NCI-H345 treated with DMSO at 0.1 percent for 48 hours (cell line): ENCODE measurements around the gene ISL1.

ENCODE experiments used
- DNase-seq: peaks from one replicate; lab custom pipeline; 2025; ENCODE audit not compliant: unreplicated experiment; lab: John Stamatoyannopoulos, UW

Gene ISL1

DNA sequence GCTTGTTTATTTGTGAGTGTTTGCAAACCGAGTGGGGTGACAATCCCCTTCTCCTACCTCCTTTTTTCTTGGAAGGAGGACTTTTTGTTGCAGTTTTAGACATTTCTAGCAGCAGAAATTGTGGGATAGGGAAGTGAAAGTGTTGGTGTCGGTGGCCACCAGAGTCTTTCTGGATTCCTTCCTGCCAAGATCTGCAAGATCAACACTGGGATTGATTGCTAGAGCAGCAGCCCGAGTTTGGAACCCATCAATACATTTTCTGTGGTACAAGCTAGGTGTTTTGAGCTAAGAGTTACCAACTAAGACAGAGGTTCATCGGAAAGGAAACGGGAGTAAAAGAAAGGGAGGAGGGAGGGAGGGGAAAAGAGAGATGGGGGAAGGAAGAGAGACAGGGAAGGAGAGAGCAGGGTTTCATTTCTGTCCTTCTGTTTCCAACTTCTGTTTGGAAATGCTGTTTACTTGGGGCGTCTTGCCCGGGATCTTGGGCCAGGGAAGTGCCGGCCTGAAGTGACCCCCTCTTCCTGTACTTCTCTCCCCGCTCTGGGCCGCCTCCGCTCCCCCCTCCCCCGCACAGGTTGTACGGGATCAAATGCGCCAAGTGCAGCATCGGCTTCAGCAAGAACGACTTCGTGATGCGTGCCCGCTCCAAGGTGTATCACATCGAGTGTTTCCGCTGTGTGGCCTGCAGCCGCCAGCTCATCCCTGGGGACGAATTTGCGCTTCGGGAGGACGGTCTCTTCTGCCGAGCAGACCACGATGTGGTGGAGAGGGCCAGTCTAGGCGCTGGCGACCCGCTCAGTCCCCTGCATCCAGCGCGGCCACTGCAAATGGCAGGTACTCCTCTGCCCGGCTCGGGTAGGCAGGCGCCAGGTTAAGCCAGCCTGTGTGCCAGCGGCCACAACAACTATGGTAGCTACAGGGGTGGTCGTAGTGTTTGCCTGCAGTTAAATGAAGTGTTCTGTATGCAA, 4.0 kb downstream of the ISL1 start:
- DNase-seq, result no peak

DNA sequence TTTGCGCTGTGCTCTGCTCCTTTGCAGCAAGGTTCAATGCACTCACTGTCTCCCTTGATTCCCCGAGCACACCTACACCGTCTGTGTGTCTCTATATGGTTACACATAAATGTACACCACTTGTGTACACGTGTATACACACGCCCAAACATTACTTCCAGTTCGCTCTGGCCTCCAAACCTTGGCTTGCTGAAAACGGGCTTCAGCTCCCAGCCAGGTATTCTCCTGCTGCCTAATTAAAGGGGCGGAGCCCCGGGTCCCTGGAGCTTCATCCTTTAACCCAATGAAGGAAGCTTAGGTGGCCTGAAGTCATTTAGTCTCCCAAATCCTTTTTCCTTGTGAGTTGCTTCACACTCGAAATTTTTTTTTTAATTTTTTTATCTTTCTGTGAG, 4.6 kb downstream of the ISL1 start:
- DNase-seq, result no peak

DNA sequence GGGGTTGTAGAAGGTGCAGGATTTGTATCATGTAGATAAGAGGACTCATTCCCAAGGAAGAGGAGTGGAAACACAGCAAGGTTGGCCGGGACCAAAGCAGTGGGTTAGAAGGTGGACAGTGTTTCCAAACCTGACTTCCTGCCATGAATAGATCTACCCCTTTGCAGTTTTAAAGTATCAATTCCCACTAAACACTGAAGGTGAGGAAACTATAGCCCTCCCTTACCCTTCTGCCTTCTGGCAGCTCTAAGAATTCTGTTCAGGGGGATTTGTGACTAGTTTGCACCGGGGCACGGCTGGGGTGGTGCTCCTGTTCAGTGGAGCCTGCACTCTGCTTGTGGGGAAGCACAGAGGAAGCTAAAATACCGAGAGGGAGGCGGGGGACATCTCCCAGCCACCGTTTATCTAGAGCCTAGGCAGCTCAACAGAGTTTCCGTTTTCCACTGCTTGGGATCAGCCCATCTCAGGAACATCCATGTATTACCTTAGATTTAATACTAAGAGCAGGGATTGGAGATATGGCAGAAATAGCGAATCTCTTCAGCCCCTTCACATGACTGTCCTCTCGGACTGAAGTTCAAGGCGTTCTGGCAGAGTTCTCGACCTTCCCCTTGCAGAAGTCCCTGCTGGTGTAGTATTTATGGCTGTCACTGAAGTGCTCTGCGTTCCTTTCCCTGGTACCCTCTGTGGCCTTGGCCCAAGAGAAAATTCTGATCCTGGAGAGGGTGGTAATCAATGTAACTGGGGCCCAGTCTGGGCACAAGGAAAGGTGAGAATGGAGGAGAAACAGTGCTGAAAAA, 5.4 kb downstream of the ISL1 start:
- DNase-seq, result no peak

DNA sequence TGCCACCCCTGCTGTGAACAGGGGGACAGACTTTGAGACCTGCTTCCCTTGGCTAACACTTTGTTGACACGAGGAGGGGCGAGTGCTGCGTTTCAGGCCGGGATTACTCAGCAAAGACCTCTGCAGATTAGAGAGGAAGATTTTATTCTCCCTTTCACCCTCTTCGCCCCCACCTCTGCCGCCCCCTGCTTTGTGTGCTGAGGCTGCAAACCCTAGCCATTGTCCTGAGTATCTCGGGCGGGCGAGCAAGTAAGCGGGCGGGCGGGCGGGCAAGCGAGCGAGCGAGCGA, 6.0 kb downstream of the ISL1 start:
- no peak for DNase-seq

DNA sequence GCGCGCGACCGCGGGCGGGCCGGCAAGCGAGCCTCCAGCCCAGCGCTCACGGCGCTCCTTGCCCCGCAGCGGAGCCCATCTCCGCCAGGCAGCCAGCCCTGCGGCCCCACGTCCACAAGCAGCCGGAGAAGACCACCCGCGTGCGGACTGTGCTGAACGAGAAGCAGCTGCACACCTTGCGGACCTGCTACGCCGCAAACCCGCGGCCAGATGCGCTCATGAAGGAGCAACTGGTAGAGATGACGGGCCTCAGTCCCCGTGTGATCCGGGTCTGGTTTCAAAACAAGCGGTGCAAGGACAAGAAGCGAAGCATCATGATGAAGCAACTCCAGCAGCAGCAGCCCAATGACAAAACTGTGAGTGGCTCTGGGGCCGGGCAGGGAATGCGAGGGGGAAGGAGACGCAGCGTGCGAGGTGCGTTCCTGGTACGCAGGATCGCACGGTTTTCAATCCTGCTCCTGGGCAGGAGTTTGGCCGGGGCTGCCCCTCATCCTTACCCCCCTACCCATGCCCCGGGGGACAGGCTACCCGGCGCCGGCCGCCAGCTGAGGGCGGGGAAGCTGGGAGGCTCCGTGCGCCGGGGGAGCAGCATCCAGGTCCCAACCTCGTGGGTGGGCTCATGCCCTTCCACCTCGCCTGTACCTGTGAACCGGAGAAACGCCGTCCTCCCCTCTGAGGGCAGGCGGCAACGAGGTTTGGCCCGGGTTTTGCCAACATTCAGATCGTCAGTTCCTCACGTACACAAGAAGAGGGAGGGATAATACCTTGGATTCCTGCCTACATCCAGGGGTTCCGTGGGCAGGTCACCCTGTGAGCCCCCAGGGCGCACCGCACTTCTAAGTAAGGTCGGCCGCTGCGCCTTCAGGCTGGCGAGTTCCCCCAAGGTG, 6.6 kb downstream of the ISL1 start:
- DNase-seq, result no peak

DNA sequence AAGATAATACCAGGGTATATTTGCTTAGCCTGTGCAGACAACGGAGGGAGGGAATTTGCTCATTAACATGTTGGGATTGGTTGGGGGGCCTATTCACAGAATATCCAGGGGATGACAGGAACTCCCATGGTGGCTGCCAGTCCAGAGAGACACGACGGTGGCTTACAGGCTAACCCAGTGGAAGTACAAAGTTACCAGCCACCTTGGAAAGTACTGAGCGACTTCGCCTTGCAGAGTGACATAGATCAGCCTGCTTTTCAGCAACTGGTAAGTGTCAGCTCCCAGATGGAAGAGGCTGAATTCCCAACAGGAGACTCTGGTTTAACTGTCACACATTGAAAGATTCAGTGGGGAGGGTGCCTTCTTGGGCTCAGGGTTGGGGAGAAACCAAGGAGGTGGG, 7.9 kb downstream of the ISL1 start:
- no peak for DNase-seq

DNA sequence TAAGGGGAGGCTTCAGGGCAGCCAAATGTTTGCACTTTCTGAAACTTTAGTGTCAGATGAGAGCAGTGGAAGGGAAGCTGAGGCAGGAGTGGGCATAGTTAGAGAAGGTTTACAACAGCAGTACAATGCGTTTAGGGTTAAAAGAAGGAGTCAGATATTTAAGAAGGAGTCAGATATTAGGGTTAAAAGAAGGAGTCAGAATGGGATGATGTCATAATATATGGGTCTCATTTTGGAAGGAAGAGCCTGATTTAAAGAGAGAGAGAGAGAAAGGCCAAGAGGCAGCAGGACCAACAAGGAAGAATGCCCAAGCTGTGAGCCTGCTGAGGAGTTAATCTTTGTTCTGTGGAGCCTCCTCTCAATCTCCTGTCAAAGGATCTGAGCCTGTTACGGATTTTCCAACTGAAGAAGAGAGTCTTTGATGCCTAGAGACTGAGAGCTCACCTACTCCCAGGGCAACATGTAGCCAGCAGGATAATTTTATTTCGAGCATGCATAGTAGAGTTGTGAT, 9.5 kb downstream of the ISL1 start:
- no peak for DNase-seq

DNA sequence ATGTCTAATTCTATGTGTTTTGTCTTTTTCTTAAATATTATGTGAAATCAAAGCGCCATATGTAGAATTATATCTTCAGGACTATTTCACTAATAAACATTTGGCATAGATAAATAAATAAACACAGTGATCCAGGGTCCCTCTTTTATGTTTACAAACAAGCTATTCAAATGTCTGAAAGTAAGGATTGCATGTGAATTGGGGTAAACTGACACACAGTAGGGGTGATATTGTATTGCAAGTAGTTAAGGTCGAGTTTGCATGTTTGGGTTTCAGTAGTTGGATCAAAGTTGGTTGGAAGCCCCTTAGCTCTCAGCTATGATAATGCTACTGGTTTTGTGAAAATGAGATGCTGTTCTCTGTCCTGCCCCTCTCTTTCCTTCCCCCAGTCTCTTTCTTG, 11.4 kb downstream of the ISL1 start:
- no peak for DNase-seq

DNA sequence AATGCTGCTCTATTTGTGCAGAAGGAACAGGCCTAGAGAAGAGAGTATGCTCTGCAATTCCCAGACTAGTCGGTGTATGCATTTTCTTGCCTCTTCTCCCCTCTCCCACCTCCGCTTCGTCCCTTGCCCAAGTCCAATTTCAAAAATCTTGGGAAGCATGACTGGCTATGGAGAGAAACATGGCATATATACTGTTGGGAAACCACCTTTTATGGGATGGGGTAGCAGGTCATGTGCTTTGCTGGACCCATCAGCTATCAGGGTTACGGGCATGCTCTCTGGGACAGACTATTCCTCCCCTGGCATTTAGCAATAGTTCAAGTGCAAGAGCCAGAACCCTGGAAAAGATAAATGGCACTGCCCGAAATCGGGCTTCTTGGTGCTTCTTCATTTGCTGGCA, 12.0 kb downstream of the ISL1 start:
- DNase-seq, result no peak

DNA sequence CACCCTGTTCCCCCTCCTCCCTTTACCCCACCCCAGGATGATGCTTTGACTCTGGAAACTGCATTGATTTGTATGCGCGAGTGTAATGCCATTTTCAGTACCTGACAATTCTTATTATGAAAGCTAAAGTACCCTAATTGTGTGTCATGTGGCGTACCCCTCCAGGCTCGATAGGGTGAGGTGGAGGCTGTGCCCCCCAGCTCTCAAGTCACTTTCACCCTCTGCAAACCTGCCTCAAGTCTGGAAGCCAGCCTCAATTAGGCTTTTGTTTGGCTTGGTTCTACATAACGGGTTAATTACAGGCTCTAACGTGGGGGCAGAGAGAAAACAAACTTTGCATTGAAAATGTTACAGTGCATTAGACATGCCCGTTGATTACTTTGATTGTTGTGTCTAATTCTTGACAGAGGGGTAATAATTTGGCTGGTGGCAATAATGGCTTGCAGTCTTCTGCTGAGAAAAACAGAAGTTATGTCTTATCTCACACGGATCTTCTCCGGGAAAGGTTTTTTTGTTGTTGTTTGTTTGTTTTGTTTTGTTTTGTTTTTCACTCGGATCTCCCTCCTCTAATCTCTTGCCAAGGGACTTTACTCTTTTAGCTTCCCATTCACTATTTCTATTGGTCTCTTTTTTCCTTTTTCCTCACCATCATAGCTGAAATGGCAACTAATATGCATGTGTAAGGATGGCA, 12.6 kb downstream of the ISL1 start:
- DNase-seq, result no peak

DNA sequence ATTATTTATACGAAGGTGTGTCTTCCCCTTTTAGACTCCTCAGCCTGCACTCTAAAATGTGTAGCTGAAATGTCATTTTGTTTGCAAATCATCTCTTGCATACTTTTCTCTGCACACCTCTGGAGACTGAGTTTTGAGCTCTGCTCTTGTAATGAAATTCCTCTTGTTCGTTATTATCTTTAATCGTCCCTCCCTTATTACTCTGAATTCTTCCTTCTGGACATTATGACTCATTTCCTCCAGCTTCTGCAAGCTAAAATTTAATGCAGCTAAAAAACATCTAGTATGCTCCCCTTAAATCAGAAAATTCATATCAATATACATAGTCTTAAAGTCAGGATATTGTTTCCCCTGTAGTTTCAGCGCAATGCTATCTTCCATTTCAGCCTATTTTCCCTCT, 13.5 kb downstream of the ISL1 start:
- DNase-seq, result no peak

DNA sequence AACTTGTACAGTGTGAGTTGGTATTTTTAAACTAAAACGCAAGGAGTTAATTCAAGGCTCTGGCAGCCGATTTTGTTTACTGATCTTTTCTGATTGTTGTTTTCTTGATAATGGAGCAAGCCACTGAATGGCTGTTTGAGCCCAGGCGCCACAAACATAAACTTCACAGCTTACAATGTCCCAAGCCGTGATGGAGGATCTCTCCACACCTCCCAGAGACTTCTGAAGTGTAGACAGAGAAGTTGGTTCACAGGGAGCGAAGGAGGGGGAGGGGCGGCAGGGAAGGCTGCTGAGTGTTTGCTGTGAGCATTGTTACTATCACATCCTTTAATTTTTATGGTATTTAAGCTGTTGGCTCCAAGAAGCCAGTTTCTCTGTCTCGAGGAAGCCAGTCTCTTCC, 14.7 kb downstream of the ISL1 start:
- DNase-seq, result no peak

DNA sequence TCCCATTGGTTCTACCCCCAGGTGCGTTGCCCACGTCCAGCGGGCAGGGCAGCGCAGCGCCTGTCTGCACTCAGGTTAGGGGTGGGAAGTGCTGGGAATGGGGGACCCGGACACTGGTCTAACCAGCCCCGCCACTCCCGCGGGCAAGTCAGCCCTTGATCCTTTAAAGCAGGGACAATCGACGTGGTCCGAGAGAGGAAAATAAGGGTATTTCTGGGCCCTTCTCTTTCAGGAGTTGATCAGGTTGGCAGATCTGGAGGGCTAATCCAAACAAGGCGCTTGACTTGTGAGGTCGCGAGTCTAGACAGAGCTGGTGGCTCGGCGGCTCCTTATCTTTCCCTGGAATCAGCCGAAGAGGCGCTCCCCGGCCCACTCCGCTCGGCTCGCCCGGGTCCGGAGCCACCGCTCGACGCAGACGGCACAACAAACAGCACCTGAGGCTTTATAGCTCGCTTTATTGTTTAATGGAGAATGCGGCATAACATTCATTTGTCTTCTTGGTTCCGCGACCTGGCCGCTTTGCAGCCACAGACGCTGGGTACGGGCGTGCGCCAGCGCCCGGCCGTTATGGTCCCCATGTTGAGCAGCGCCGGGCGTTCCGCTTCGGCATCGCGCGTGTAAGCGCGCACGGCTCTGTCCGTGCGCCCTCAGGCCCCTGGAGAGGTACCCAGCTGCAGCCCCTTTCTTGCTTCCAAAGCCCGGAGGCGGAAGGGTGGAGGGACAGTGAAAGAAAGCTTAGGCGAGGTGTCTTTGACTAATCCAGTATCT, 15.8 kb downstream of the ISL1 start:
- DNase-seq, result no peak

DNA sequence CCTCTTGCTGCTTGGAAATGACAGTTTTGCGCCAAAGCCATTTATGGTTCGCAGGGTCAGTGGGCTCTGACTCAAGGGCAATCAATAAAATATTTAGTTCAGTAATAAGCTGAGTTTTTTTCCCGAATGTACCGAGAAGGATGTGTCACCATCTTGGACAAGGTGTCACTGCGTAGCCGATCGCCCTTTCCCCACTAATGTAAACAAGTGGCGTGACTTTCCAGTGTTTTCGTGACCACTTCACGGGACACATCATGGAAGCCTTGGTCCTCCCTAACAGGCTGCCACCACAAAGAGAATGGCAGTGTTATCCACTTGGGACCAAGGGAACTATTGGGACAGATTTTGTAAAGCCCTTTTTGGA, 16.4 kb downstream of the ISL1 start:
- DNase-seq, result no peak

DNA sequence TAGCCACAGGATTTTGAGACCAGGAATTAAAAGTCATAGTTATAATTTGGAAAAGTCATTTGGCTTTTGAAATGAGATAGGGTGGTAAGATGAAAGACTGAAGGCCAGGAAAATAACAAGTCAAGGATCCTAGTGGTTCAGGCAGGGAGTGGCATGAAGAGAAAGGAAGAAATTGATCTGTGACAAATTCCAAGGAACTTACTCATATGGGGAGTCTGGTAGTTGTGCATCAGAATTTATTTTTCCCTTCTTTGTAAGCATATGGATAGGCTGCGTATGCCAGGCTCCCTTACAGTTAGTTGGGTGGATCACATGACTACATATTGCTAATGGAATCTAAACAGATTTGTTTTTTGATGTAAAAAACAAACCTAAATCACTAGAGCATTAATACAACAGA, 21.0 kb downstream of the ISL1 start:
- DNase-seq, result no peak

DNA sequence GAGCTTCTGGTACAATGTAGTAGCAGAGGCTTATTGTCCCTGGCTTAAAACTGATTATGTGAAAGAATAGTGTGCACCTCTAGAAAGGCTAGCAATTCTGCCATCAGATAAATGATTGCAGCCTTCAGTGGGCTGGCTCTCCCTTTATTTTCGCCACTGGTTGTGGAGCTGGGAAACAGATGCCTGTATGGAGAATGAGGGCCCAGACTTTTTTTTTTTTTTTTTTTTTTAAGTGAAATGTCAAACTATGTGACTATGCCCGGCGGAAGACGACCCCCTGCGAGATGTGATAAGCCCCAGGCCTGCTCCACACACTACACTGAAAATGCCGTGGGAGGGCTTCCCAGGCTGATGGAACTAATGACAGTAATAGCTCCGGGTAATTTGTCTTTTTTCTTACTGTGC, 28.7 kb downstream of the ISL1 start:
- no peak for DNase-seq

DNA sequence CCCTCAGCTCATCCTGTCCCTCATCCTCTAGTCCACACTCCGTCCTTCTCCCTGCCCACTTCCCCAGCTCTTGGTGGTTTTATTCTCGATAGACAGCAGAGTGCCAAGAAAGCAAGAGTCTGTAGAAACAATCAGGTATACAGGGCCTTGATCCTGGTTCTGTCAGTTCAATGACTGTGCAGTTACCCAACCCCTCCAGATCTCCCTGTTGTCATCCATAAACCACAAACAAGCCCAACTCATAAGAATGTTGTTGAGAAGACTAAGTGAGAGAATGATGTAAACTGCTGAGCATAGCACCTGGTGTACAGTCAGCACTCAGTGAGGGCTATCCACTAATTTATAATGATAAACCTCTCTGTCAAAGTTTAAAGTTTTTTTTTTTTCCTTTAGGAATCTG, 31.3 kb downstream of the ISL1 start:
- DNase-seq, result no peak

DNA sequence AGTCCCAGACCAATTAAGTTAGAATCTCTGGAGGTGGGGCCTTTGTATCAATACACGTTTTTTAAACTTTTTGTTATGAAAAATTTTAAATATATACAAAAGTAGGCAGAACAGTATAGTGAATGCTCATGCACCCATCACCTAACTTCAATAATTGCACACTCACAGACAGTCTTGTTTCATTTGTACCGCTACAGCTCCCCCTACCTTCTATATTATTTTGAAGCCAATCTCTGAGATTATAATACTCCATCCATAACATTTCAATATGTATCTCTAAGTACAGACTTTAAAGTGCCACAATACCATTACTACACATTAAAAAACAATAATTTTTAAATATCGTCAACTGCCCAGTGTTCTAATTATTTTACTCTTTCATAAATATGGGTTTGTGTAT, 32.9 kb downstream of the ISL1 start:
- DNase-seq, result no peak

DNA sequence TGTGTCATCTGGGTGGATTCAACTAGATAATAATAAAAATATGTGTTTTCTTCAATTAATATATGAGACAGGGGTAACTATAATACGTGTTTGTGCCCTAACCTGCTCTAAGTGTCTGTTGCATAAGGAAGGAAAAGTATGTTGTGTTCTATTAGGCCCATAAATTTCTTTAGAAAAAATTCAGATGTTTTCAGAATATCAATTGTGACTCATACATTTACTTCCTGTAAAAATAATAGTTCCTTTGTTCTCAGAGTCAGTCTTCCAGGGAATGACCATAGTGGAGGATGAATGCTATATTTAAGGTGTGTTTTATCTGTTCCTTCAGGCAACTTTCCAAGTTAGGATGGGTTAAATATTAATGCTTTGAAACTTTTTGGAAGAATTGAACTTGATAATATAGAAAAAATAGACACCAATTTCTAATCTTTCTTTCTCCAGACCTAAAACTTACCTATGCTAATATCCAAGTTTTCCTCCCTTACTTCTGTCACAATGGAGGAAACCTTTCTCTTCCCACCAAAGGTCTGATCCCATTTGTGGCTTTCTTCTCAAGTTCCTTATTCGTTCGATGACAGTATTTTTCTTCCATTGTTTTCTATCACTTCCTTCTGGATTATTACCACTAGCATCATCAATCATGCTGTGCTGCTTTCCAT, 49.9 kb downstream of the ISL1 start:
- DNase-seq, result no peak

DNA sequence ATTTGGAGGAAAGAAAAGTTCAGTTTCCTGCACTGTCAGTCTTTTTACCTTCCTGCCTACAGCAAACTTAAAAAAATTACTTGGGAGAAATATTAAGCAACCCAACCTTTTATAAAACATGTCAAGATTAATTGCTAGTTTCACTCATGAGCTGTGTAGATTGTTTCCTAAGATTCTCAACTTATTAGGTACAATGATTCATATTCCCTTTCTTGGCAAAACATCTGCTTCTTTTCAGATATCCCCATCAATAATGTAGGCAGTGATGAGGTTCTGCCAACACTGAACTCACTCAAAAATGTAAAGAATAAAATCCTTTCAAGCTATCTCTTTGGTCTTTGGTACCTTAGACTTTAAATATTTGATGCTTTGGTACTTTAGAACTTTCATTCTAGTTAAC, 56.0 kb downstream of the ISL1 start:
- DNase-seq, result no peak
